ENCODE data around the gene ASB16.

Gene ASB16

DNA sequence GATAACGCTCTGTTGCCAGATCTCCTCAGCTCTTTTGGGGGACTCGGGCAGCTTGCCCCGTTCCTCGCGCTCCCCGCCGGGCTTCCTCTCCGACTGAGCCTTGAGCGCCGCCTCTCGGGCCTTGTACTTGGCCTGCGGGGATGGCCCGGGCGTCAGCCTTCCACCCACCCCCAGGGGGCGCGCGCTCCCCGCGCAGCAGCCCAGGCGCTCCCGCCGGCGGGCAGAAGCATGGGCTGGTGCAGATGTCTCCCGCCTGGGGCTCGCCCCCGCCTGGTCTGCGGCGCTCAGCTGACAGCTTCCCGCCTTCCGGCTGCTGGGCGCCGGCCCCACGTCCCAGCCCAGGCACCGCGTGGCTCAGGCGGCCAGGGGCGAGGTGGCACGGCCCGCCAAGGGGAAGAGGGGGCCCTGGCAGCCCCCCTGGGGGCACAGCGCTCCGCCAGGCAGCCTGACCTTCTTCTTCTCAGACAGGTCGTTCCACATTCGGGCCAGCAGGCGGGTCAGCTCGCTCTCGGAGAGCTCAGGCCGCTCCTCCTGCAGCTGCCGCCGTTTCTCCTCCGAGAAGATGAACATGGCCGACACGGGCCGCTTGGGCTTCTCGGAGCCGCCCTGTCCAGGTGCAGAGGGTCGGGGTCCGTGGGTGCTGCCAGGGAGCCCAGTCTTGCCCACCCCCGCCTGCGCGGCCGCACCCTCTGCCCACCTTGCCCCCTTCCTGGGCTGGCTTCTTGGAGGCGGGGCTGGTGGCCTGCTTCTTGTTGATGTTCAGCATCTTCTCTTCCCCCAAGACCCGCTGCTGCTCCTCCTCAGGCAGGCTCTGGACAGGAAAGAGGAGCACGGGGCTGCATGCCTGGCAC is 40.1 kb downstream of the ASB16 start:
- peak; percentile 87 for DNase-seq

DNA sequence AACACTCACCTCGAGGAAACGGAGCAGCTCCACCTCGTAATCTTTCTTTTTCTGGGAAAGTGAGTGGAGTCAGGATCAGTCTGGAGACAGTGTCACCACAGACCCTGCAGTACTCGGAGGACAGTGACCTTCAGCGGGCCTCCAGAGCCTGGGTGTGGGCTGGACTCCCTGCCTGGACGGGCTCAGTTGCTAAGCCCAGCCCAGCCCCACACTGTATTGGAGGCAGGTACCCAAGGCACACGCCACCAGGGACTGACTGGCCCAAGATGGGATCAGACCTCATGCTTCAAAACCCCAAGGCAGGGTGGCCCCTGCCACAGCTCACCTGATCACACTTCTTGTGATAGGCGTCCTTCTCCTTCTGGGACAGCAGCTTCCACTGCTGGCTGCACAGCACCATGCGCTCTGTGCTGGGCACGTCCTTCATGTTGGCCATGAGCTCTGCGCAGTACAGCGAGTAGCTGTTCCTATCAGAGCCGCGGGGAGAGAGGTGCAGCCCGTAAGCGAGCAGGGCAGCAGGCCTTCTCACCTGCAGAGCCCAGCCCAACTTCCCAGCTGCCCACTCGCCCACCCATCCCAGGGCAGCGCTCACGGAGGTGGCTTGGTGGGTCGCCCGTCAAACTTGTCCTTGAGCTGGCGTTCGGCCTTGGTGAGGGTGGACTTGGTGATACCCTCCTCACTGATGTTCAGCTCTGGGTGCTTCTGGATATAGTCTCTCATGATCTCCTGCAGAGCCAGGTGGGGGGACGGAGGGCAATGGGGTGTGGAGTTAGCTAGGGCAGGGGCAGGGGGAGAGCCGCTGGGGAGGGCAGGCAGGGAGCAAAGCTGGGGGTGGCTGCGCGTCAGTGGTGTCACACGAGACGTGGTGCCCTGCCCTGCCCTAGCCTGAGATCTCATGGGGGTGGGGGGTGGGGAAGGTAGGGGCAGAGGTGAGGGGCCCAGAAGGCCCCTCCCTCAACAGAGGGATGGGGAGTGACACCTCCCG is 41.1 kb downstream of the ASB16 start:
- peak; percentile 33 for DNase-seq

DNA sequence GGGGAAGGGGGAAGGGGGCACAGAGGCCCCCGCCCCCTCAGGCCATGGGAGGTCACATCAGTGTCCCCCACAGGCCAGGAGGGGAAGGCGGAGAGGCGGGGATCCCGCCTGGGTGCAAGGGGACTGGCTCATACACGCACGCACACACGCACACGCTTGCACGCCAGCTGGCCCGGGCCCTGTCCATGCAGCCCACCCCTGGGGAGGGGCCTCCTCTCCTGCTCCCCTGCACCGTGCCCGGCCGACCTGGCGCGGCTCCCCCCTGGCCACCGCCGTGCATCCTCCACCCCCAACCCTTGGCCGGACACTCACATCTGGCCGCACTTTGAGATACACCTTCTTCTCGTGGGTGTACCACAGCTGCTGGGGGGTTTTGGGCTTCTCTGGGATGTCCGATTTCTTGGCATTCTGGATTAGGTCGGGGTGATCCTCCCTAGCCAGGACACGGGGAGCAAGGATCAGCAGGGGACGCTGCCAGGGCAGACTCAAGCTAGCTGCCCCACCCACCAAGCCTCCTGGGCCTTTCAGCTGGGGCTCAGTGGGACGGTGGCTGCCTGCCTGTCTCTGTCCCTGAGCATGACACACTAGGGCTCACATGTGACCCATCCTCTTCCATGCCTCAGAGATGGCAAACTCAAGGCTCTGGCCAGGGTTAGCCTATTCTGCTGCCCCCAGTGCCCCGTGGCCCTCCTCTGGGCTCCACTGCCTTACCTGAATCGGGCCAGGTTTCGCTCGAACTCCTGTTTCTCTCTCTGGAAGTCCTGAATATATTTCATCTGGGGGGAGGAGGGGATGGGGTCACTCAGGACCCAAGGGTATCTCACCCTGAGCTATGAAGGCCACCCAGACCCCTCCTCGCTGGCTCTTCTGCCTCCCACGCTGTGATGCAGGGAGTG is 42.3 kb downstream of the ASB16 start:
- peak; percentile 40 for DNase-seq

GRCh38 chr17:44213403-44214229 is 43.1 kb downstream of the ASB16 start:
- DNase-seq, result peak; percentile 9

DNA sequence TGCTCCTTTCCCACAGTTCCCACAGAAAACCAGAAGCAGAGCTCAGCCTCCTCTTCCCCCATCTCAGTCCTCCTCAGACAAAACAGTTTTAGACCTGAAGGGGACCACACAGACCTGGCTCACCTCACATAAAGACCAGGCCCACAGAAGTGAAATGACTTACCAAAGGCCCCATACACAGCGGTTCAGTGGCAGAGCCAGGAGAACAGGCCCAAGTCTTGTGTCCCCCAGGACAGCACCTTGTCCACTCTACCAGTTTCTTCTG is 43.7 kb downstream of the ASB16 start:
- DNase-seq, result no peak

GRCh38 chr17:44214896-44215295 is 44.4 kb downstream of the ASB16 start:
- peak; percentile 8 for DNase-seq

- peak; percentile 6 for DNase-seq
Observed at GRCh38 chr17:44216173-44216572, 45.7 kb downstream of the ASB16 start.

DNA sequence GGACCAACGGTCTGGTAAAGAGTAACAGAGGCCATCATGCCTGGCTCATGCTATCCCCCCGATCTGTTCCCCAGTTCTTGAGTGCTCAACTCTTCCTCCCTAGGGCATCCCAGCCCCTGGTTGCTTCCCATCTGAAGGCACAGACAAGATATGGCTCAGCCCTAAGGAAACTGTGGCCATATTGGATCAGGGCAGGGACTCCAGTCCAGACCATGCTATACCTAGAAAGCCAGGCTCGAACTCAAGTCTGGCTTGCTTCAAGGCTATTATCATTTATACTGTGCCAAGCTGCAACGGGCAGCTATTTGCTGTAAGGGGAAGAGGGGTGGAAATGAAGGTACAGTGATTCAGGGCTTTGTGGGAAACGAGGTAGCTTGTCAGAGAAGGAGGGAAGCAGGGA is 46.2 kb downstream of the ASB16 start:
- peak; percentile 27 for DNase-seq

GRCh38 chr17:44217738-44218343 is 47.3 kb downstream of the ASB16 start:
- DNase-seq, result peak; percentile 23

- peak; percentile 93 for DNase-seq
Observed at GRCh38 chr17:44218344-44219107, 48.0 kb downstream of the ASB16 start.

DNA sequence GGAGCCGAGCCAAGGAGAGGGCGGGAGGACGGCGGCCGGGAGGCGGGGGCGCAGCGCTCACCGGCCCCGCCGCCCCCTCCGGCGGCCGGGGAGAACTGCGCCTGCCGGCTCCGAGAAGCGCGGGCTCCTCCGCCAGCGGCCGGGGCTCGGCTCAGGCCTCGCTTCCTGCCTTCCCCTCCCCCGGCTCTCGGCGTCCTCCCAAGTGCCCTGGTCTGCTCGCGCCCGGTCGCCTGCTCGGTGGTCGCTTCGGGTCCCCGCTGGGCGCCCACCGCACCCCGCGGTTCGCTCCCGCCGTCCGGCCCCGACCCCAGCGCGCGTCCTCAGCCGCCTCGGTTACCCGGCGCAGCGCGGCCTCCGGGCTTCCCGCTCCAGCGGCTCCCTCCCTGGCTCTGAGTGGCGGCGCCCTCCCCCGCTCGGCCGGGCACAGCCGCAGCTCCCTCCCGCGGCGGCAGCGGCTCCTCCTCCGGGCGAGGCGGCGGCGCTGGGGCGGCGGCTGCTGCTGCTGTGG is 48.7 kb downstream of the ASB16 start:
- DNase-seq, result no peak

DNA sequence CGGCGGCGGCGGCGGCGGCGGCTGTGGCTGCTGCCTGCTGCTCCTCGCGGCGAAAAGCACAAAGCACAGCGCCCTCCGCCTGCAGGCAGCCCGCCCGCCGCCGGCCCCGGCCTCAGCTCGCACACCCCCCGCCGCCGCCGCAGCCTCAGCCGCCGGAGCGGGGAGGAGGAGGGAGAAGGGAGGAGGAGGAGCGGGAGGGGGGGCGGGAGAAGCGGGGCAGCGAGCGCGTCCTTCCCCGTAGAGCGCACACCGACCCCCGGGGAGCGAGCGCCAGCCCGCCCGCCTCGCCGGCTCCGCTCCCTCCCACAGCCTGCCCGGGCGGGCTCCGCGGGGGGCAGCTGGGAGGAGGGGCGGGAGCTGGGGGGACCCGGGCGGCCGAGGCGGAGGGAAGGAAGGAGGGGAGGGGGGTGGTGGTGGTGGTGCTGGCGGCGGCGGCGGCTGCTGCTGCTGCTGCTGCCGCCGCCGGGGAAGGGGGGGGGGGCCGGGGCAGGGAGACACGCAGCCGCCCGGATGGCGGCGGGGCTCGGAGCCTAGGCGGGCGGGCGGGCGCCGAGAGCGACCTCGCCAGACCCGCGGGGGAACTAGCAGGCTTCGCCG is 49.2 kb downstream of the ASB16 start, which contains the start of gene UBTF:
Gene UBTF (minus strand): TSS at position 60 of the 597 bp plus-strand sequence. CDS start 1,446 bp downstream, outside the sequence.
- peak; percentile 91 for DNase-seq

DNA sequence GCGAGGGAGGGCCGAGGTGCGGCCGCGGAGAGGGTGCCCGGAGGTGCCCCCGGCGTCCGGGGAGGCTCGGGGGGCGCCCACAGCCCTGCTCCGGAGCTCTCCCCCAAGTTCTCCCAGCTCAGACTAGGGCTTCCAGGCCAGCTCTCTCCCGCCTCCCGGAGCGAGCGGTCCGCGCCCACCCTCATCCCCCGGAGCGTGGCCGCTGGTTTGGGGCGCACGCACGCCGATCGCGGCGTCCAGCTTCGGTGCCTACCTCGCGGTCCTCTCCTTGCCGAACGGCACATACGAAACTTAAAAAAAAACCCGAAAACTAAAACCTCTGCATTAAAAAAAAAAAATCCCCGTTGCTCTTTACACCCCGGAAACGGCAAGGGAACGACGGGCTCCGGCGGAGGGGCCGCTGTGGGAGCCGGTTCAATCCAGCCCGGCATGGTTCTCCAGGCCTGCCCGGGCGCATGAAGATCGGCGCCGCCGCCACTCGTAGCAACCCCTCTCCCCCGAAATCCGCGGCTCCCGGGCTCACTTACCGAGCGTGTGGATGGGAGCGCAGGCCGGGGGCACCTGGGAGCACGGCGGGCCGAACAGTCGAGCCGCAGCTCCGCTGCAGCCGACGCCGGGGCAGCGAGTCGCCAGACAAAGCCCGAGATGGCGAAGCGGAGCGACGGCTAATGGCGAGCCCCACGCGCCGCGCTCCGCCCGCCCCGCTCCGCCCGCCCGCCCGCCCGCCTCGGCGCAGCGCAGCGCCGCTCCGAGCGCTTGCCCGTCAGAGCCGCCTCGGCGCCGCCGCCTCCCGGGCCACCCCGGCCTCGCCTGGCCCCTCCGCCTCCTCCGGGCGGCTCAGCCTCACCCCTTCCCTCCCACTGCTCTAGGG is 49.9 kb downstream of the ASB16 start:
- peak; percentile 75 for DNase-seq

DNA sequence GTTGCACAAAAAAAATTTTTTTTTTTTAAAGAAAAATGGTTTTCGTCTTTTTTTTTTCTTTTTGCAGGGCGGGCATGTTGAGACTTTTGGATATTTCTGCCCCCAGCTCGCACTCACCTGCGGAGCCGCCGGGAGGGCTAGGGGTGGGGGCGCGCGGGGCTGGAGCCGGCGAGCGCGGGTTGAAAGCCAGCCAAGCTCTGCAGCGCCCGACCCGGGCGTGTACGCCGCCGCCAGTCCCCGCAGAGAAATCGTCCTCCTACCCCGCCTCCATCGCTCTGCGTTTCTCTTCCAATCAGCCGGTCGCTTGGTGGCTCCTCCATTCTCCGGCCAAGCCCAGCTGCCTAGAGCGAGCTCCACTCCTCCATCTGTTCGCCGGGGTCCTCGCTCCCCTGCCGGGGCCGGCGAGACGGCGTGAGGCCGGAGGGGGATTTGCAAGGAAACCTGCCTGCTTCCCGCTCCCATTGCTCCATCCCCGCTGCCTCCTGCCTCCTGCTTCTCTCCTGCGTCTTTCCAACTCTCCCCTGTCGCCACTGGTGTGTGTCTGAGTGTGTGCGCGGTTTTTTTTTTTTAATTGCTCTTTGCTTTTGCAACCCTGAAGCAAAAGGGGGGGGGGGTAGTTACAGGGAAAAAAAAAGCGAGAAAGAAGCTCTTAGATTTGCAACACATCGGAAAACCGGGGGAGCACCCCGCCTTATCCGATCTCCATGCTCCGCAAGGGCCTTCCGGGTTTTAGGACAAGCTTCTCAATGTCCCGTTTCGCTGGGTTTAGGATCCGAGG is 50.8 kb downstream of the ASB16 start:
- DNase-seq, result peak; percentile 89

DNA sequence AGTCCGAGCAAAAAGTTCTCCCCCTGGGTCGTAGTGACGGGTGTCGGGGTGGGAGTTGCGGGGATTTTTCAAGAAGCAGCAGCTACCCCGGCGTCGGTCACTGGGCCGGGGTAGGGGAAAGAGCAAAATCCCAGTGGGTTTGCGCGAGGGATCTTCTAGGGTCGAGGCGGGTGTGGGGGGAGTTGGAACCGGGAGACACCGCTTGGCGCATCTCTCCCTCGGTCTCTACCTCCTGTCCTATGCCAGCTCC is 51.3 kb downstream of the ASB16 start:
- DNase-seq, result peak; percentile 57

DNA sequence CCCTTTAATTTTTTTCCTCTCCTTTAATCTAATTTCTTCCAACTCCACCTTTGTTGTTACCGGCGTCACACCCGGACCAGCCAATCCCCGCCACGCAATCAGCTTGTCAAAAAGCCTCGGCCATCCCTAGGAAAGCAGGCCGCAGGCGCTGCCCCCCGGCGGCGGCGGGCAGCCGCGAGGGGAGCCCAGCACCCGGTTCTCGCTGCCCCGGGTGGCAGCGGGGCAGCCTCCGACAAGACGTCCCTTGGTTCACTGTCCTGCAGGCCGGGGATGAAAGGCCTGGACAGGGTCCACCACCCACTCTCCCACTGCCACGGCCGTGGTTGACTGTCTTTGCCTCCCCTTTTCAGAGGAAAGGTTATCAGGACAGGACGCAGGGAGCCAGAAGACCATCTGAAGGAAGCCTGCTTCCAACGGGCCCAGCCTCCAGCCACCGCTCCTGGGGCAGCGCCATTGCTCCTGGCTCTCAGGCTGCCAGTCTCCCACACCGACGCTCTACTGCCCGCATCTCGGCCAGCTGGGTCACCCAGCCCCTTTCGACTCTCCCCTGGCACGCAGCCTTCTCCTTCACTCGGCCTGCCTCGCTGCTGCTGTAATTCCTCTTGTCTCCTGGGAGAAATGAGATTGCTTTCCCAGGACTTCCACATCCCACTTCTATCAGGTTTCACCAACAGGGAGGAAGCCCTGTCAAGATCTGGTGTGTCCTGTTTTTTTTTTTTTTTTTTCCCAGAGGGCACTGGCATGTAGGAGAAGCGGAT is 51.8 kb downstream of the ASB16 start:
- DNase-seq, result peak; percentile 76

DNA sequence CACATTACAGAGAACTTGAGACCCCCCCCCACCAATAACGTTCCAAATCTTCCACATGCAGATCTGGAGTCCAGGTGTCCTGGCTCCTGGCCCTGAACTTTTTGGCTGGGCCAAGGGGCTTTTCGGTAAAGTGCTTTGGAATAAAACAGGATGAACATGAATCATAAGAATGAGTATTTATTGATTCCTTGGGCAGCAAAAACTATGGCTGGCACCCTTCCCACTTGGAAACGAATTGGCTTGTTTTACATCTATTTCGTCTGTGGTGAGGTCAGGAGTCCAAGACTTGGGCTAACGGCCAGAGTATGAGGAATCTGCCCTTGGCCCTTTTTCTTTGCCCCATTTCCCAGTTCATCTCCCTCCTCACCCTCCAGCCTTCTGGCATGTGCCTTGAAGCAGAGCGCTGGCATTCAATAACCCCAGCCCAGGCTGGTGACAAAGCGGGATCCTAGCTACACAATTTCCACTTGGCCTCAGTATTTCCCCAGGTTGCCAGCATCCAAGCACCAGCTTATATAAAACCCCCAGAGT is 53.1 kb downstream of the ASB16 start:
- DNase-seq, result peak; percentile 64
